IMR-90 (cell line): Measurements from ENCODE around the gene F10. TPM values are rescaled to one million over a fixed set of nuclear protein-coding genes. Genes with fewer than 3 reads are reported as not detected.

Experiments
- ATAC-seq: fragments of 200-7000 bp; cut with Tn5 transposase; 2 replicates; pipeline ENCODE4 v1.9.1; 2020; ENCODE audit warnings: low read depth, mild to moderate bottlenecking, moderate library complexity
- Bru-seq: library from RNA; stranded (reverse); fragments of 400-500 nt; gene quantifications from one replicate; lab custom pipeline; 2021; lab: Mats Ljungman, UMichigan
- BruChase-seq, 2 experiments: library from RNA; stranded (reverse); fragments of 400-500 nt; gene quantifications; one replicate each; lab custom pipeline; 2021; lab: Mats Ljungman, UMichigan
- BruUV-seq: library from RNA; stranded (reverse); fragments of 400-500 nt; replicated peaks from 2 replicates; lab custom pipeline; 2021; lab: Mats Ljungman, UMichigan
- CTCF ChIA-PET: fragments of 300-600 bp; formaldehyde crosslinking; extraction: SDS; loops from one replicate; lab custom pipeline; 2021; ENCODE audit warnings: antibody characterized with exemption; lab: Yijun Ruan, JAX
- POLR2A ChIA-PET: fragments of 300-600 bp; sonication (Branson Sonifier 250); formaldehyde crosslinking; loops from one replicate; lab custom pipeline; 2022; ENCODE audit warnings: antibody characterized with exemption; ENCODE audit not compliant: unreplicated experiment; lab: Charles Lee
- DNase-seq: peaks from one replicate; pipeline ENCODE4 v3.0.0; 2013
- H2AFZ ChIP-seq: replicated peaks from 2 replicates; pipeline ENCODE3; 2013; ENCODE audit warnings: low read length, mild to moderate bottlenecking; ENCODE audit not compliant: poor library complexity
- H2AK5ac ChIP-seq: 2 replicates; pipeline ENCODE4 v1.6.1; 2013; ENCODE audit warnings: low read depth, low read length, inconsistent platforms
- H2AK9ac ChIP-seq: replicated peaks from 2 replicates; pipeline ENCODE3; 2013; ENCODE audit warnings: mild to moderate bottlenecking, low read depth, low read length, moderate library complexity; ENCODE audit not compliant: poor library complexity
- H2BK120ac ChIP-seq: 2 replicates; pipeline ENCODE4 v1.6.1; 2013; ENCODE audit warnings: low read depth, low read length, inconsistent platforms
- H2BK15ac ChIP-seq: 3 replicates; pipeline ENCODE4 v1.6.1; 2013; ENCODE audit warnings: low read depth, low read length, inconsistent platforms
- H2BK20ac ChIP-seq: 2 replicates; pipeline ENCODE4 v1.6.1; 2013; ENCODE audit warnings: low read depth, mild to moderate bottlenecking, inconsistent platforms, low read length, moderate library complexity
- H2BK5ac ChIP-seq: 2 replicates; pipeline ENCODE4 v1.6.1; 2013; ENCODE audit warnings: mild to moderate bottlenecking, low read depth, low read length, inconsistent platforms; ENCODE audit not compliant: poor library complexity, severe bottlenecking
- H3K14ac ChIP-seq: replicated peaks from 2 replicates; pipeline ENCODE4 v1.6.1; 2013; ENCODE audit warnings: low read depth, low read length, inconsistent platforms
- H3K18ac ChIP-seq: 2 replicates; pipeline ENCODE4 v1.6.1; 2013; ENCODE audit warnings: low read depth, low read length, control low read depth
- H3K23ac ChIP-seq: 2 replicates; pipeline ENCODE4 v1.6.1; 2013; ENCODE audit warnings: low read depth, low read length, inconsistent platforms
- H3K27ac ChIP-seq: 2 replicates; pipeline ENCODE4 v1.5.1; 2013; ENCODE audit warnings: mild to moderate bottlenecking, control low read depth, low read length; ENCODE audit not compliant: insufficient read depth
- H3K27me3 ChIP-seq: 2 replicates; pipeline ENCODE4 v1.6.1; 2013; ENCODE audit warnings: low read length; ENCODE audit not compliant: control insufficient read depth, insufficient read depth
- H3K36me3 ChIP-seq: 2 replicates; pipeline ENCODE4 v1.6.1; 2013; ENCODE audit warnings: low read length, mixed read lengths; ENCODE audit not compliant: control insufficient read depth, insufficient read depth
- H3K4ac ChIP-seq: 2 replicates; pipeline ENCODE4 v1.6.1; 2013; ENCODE audit warnings: low read depth, low read length, inconsistent platforms
- H3K4me1 ChIP-seq: 2 replicates; pipeline ENCODE4 v1.6.1; 2013; ENCODE audit warnings: low read length, mixed read lengths; ENCODE audit not compliant: control insufficient read depth, insufficient read depth
- H3K4me2 ChIP-seq: 2 replicates; pipeline ENCODE4 v1.6.1; 2013; ENCODE audit warnings: low read depth, mild to moderate bottlenecking, control low read depth, low read length, moderate library complexity
- H3K4me3 ChIP-seq: 2 replicates; pipeline ENCODE4 v1.5.1; 2013; ENCODE audit warnings: low read depth, mild to moderate bottlenecking, control low read depth, low read length, moderate library complexity; ENCODE audit not compliant: insufficient read depth
- H3K56ac ChIP-seq: 2 replicates; pipeline ENCODE4 v1.6.1; 2013; ENCODE audit warnings: low read length, inconsistent platforms; ENCODE audit not compliant: insufficient read depth; ENCODE audit errors: extremely low read depth
- H3K79me1 ChIP-seq, 2 experiments: 2 replicates each; pipeline ENCODE4 v1.6.1; 2013; ENCODE audit warnings: low read length in 2 of 2, inconsistent platforms in 1 of 2, low read depth in 1 of 2
- H3K9ac ChIP-seq: 2 replicates; pipeline ENCODE4 v1.6.1; 2013; ENCODE audit warnings: low read depth, low read length, control low read depth
- H3K9me1 ChIP-seq: 2 replicates; pipeline ENCODE4 v1.6.1; 2013; ENCODE audit warnings: low read length, inconsistent platforms; ENCODE audit not compliant: insufficient read depth
- H3K9me3 ChIP-seq: 2 replicates; pipeline ENCODE4 v1.6.1; 2013; ENCODE audit warnings: low read length; ENCODE audit not compliant: control insufficient read depth, insufficient read depth
- H4K20me1 ChIP-seq: 2 replicates; pipeline ENCODE4 v1.6.1; 2013; ENCODE audit warnings: low read length, inconsistent platforms; ENCODE audit not compliant: insufficient read depth
- H4K5ac ChIP-seq: 2 replicates; pipeline ENCODE4 v1.6.1; 2013; ENCODE audit warnings: mild to moderate bottlenecking, low read depth, low read length, control low read depth
- H4K8ac ChIP-seq, 2 experiments: 2 replicates each; pipeline ENCODE4 v1.6.1; 2013; ENCODE audit warnings: low read depth in 2 of 2, low read length in 2 of 2, control low read depth in 1 of 2, inconsistent platforms in 1 of 2
- H4K91ac ChIP-seq: 2 replicates; pipeline ENCODE4 v1.6.1; 2013; ENCODE audit warnings: low read depth, low read length, inconsistent platforms; ENCODE audit not compliant: insufficient read depth
- MAZ ChIP-seq: IDR thresholded peaks from 2 replicates; pipeline ENCODE4 v1.6.1; 2012; ENCODE audit warnings: low read depth, mild to moderate bottlenecking, low read length, improper control_type of control experiment, moderate library complexity, borderline replicate concordance
- POLR2A ChIP-seq: IDR thresholded peaks from 2 replicates; pipeline ENCODE4 v1.6.1; 2012; ENCODE audit warnings: mild to moderate bottlenecking, low read depth, low read length
- WGBS, 2 experiments: methylation state at CpG; one replicate each; pipeline versions ENCODE4 v1.1.5 to v1.1.7; 2013; ENCODE audit warnings: missing lambda C conversion rate in 2 of 2; ENCODE audit not compliant: insufficient read length in 1 of 2; ENCODE audit errors: extremely low coverage in 2 of 2; 5-methylcytosine and 5-hydroxymethylcytosine counted together
- dilution Hi-C: fragments of 300-500 bp; cut with HindIII; formaldehyde crosslinking; loops from one replicate; pipeline ENCODE4 v1.14.3; 2018; ENCODE audit warnings: low sequenced_read_pairs; ENCODE audit not compliant: unreplicated experiment
- in situ Hi-C: fragments of 300-500 bp; cut with MboI; formaldehyde crosslinking; loops from 3 replicates; pipeline ENCODE4 v1.14.3; 2019; ENCODE audit warnings: low sequenced_read_pairs, inconsistent platforms, mixed read lengths
- intact Hi-C: fragments of 100-400 bp; cut with micrococcal nuclease; formaldehyde crosslinking; loops from 2 replicates; pipeline ENCODE4 v1.10.0; 2022
- long read RNA-seq: library from polyadenylated mRNA; unstranded; transcript quantifications from one replicate; pipeline ENCODE4 v2.0.0, GENCODE V29; 2021; ENCODE audit not compliant: unreplicated experiment
- polyA plus RNA-seq, 3 experiments: library from polyadenylated mRNA; depleted of rRNA; stranded (reverse); fragments of >200 nt; gene quantifications; 2 replicates each; pipeline ENCODE4 v1.2.3, GENCODE V29; 2012; ENCODE audit warnings: low replicate concordance in 1 of 3
- total RNA-seq: library from RNA; depleted of rRNA; stranded (reverse); fragments of >200 nt; gene quantifications from 2 replicates; pipeline ENCODE4 v1.2.3, GENCODE V29; 2012; rRNA removed

Gene F10
- total RNA-seq, result 7.2 and 9.1 TPM in 2 replicates
- 19.5 and 19.7 TPM in 2 replicates for polyA plus RNA-seq (2012; rRNA removed)
- polyA plus RNA-seq (2012; cell fraction: cytosol; rRNA removed), result 12.2 and 29.3 TPM in 2 replicates
- polyA plus RNA-seq (2012; cell fraction: nucleus; rRNA removed; ENCODE audit: low replicate concordance), result 9.8 and 11.4 TPM in 2 replicates
- percentile 37 among the genes with signal in this experiment for Bru-seq, nascent RNA
- BruChase-seq, experiment 1, labeled RNA remaining after a 6-hour chase, result percentile 28 among the genes with signal in this experiment
- BruChase-seq, experiment 2, labeled RNA remaining after a 2-hour chase, result percentile 31 among the genes with signal in this experiment
- long read RNA-seq, transcript F10-202 (8 exons, 1,517 nt), result major isoform, 15 of 32 reads
- long read RNA-seq, partial matches to known transcripts, result 13 of 32 reads
- long read RNA-seq, other reads (novel, unspliced or antisense), result 2 of 32 reads

DNA sequence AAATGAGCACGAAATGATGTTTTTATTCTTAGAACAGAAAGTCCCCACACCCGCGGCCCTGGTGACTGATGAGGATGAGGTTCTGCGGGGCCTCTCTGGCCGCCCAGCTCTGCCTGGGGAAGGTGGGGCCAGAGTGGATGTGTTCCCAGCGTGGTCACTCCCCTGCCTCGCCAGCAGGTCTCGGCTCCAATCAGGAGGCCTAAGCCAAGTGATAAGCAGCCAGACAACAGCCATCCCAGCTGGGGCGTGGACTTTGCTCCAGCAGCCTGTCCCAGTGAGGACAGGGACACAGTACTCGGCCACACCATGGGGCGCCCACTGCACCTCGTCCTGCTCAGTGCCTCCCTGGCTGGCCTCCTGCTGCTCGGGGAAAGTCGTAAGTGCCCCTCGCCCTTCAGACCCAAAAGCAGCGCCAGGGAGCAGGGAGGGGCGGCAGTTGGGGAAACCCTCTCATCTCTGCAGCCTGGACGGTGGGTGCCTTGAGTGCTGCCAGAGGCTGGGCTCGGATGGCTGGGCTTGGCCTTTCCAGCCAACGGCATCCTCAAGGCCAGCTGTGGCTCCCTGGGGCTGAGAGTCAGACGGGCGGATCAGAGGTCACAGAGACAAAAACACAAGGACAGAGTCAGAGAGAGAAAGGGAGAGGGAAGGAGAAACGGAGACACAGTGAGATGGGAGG, at the start of gene F10:
TSS of gene F10 (plus strand) at position 250 of the 676 bp plus-strand sequence. CDS start at position 307, 57 bp downstream.
- Histone ChIP-seq H4K20me1 (no peaks in the 10 kb centered on the region), H2BK120ac (peak within 1 kb of the TSS; percentile 2; the same call in 1 of the 2 replicates), H3K56ac (no peak within 1 kb of the TSS), H4K91ac (peak within 1 kb of the TSS; percentile 15), H4K8ac (peak within 1 kb of the TSS; percentile 42 to 55; a peak in 3 of 4 replicates), H3K4ac (peak within 1 kb of the TSS; percentile 66), H2BK20ac (no peak within 1 kb of the TSS), H3K9me1 (peaks cover 11% of the 10 kb centered on the region; the same call in 1 of the 2 replicates), H3K14ac (0 out of 2 replicates have a peak within 1 kb of the TSS, but pooled peaks have one; percentile 19), H4K5ac (peak within 1 kb of the TSS; percentile 31), H3K23ac (peak within 1 kb of the TSS; percentile 12; the same call in 1 of the 2 replicates), H3K18ac (no peak within 1 kb of the TSS), H3K9me3 (no peaks in the 10 kb centered on the region), H2AFZ (peak within 1 kb of the TSS; percentile 94), H3K9ac (peak within 1 kb of the TSS; percentile 26), H3K79me1 (no peaks in the 10 kb centered on the region), H3K36me3 (no peaks in the 10 kb centered on the region), H2BK15ac (no peak within 1 kb of the TSS), H3K4me2 (peak within 1 kb of the TSS; percentile 65), H3K4me3 (peak within 1 kb of the TSS; percentile 44), H3K4me1 (peaks cover 3% of the 10 kb centered on the region; the same call in 1 of the 2 replicates), H2AK9ac (peak within 1 kb of the TSS; percentile 44), H3K27ac (peak within 1 kb of the TSS; percentile 0; the same call in 1 of the 2 replicates), H2BK5ac (no peak within 1 kb of the TSS), H2AK5ac (peak within 1 kb of the TSS; percentile 51), H3K27me3 (peaks cover 2% of the 10 kb centered on the region; the same call in 1 of the 2 replicates)
- in situ Hi-C loops (no loop called here), dilution Hi-C loops (no loop called here), intact Hi-C loops (no loop called here)
- 30% methylated on average over 6 of the region's 23 CpGs; no CpG with 5 or more reads in 1 of the 2 experiments for WGBS, 2 experiments
- BruUV-seq, result no TSS peak
- CTCF ChIA-PET, result no interaction called here
- TF ChIP-seq MAZ (peak; percentile 20; the same call in 1 of the 2 replicates), POLR2A (no peak)
- ATAC-seq (peak; percentile 100), DNase-seq (peak; percentile 75)
- POLR2A ChIA-PET, result no interaction called here
